Immature natural killer cell (primary cell): ENCODE data around the gene VEGFA. TPM values are rescaled to one million over a fixed set of nuclear protein-coding genes. Genes with fewer than 3 reads are reported as not detected.

Experiments
- DNase-seq, 3 donors: peaks; one replicate each; pipeline ENCODE4 v3.0.0; 2022; ENCODE audit warnings: mixed read lengths in 1 of 3
- H3K27ac Mint-ChIP-seq, 6 donors: one replicate each; pipeline ENCODE4 v1.8.0; 2020; ENCODE audit warnings: mixed read lengths in 6 of 6, mild to moderate bottlenecking in 5 of 6, inconsistent platforms in 4 of 6, moderate library complexity in 3 of 6
- H3K27me3 Mint-ChIP-seq, 3 donors: one replicate each; pipeline ENCODE4 v1.8.0; 2020 to 2021; ENCODE audit warnings: low read depth in 3 of 3, mild to moderate bottlenecking in 3 of 3, mixed read lengths in 3 of 3, moderate library complexity in 3 of 3, inconsistent platforms in 1 of 3
- H3K36me3 Mint-ChIP-seq, 3 donors: one replicate each; pipeline ENCODE4 v1.8.0; 2020; ENCODE audit warnings: mixed read lengths in 3 of 3, inconsistent platforms in 2 of 3, mild to moderate bottlenecking in 2 of 3
- H3K4me1 Mint-ChIP-seq, 2 donors: one replicate each; pipeline ENCODE4 v1.8.0; 2020; ENCODE audit warnings: inconsistent platforms in 2 of 2, mild to moderate bottlenecking in 2 of 2, mixed read lengths in 2 of 2, moderate library complexity in 1 of 2
- H3K4me3 Mint-ChIP-seq, 5 donors: one replicate each; pipeline ENCODE4 v1.8.0; 2020; ENCODE audit warnings: mild to moderate bottlenecking in 5 of 5, mixed read lengths in 5 of 5, inconsistent platforms in 3 of 5, moderate library complexity in 3 of 5
- H3K9me3 Mint-ChIP-seq, 6 donors: one replicate each; pipeline ENCODE4 v1.8.0; 2020; ENCODE audit warnings: mild to moderate bottlenecking in 6 of 6, mixed read lengths in 6 of 6, inconsistent platforms in 4 of 6, moderate library complexity in 3 of 6
- polyA plus RNA-seq, 3 donors: library from polyadenylated mRNA; unstranded; fragments of 300-500 nt; fragmentation: Illumina TruSeq; gene quantifications; one replicate each; pipeline ENCODE4 v1.2.3, GENCODE V29; 2021

Gene VEGFA
- polyA plus RNA-seq, 3 donors from 2014 or later, result 0.30 to 2.4 (median 2.1) TPM

- H3K4me1 Mint-ChIP-seq, result peaks cover 15 to 17% of the 10 kb centered on the region in 2 donors
- no peaks in the 10 kb centered on the region for H3K36me3 Mint-ChIP-seq
- peaks cover 4 to 8% (median 6%) of the 10 kb centered on the region in 3 donors for H3K27me3 Mint-ChIP-seq
- DNase-seq, result no peak
- no peak overlapping the region for H3K27ac Mint-ChIP-seq
- no peak overlapping the region for H3K4me3 Mint-ChIP-seq
- no peaks in the 10 kb centered on the region for H3K9me3 Mint-ChIP-seq
Observed at GRCh38 chr6:43767553-43768505, 2.2 kb upstream of the VEGFA start.

- Mint-ChIP-seq H3K4me3 (no peak overlapping the region), H3K4me1 (peaks cover 17% of the 10 kb centered on the region in 2 donors), H3K27ac (no peak overlapping the region), H3K27me3 (peaks cover 8 to 11% (median 10%) of the 10 kb centered on the region in 3 donors), H3K9me3 (no peaks in the 10 kb centered on the region), H3K36me3 (no peaks in the 10 kb centered on the region)
- DNase-seq, result no peak
Observed at GRCh38 chr6:43768506-43768860, 1.5 kb upstream of the VEGFA start.

- Mint-ChIP-seq H3K4me1 (peaks cover 17% of the 10 kb centered on the region in 2 donors), H3K27ac (peak overlapping the region in 2 of 6 donors; percentile 51 to 79), H3K9me3 (no peaks in the 10 kb centered on the region), H3K4me3 (peak overlapping the region; percentile 84 to 99 (median 90)), H3K27me3 (peaks cover 8 to 11% (median 10%) of the 10 kb centered on the region in 3 donors), H3K36me3 (no peaks in the 10 kb centered on the region)
- no peak for DNase-seq
Observed at GRCh38 chr6:43768983-43769525, 957 bp upstream of the VEGFA start.

- H3K9me3 Mint-ChIP-seq, result no peaks in the 10 kb centered on the region
Observed at GRCh38 chr6:43770372-43771209, 580 bp downstream of the VEGFA start.

GRCh38 chr6:43771210-43771857 is 1.3 kb downstream of the VEGFA start:
- H3K36me3 Mint-ChIP-seq, result no peaks in the 10 kb centered on the region
- peaks cover 33 to 34% of the 10 kb centered on the region in 2 donors for H3K4me1 Mint-ChIP-seq
- DNase-seq, result peak in 2 of 3 donors; percentile 34 to 36
- H3K9me3 Mint-ChIP-seq, result no peaks in the 10 kb centered on the region
- peak overlapping the region; percentile 10 to 84 (median 59) for H3K4me3 Mint-ChIP-seq
- H3K27ac Mint-ChIP-seq, result no peak overlapping the region
- H3K27me3 Mint-ChIP-seq, result peaks cover 10 to 16% (median 15%) of the 10 kb centered on the region in 3 donors

More at GRCh38 chr6:43770372-43771209, 580 bp downstream of the VEGFA start:
- Mint-ChIP-seq H3K27me3 (peaks cover 10 to 16% (median 10%) of the 10 kb centered on the region in 3 donors), H3K4me1 (peaks cover 30 to 32% of the 10 kb centered on the region in 2 donors), H3K27ac (peak overlapping the region in 3 of 6 donors; percentile 49 to 79 (median 76)), H3K4me3 (peak overlapping the region; percentile 84 to 99 (median 90)), H3K36me3 (no peaks in the 10 kb centered on the region)
- peak; percentile 19 to 31 (median 23) for DNase-seq

- no peaks in the 10 kb centered on the region for H3K36me3 Mint-ChIP-seq
- H3K4me1 Mint-ChIP-seq, result peaks cover 33 to 34% of the 10 kb centered on the region in 2 donors
- no peak for DNase-seq
- no peak overlapping the region for H3K27ac Mint-ChIP-seq
- H3K4me3 Mint-ChIP-seq, result peak overlapping the region; percentile 71 to 79 (median 78)
- peaks cover 10 to 17% (median 15%) of the 10 kb centered on the region in 3 donors for H3K27me3 Mint-ChIP-seq
- H3K9me3 Mint-ChIP-seq, result no peaks in the 10 kb centered on the region
Observed at GRCh38 chr6:43771858-43772680, 2.1 kb downstream of the VEGFA start.

GRCh38 chr6:43772681-43773049 is 2.7 kb downstream of the VEGFA start:
- peaks cover 33 to 34% of the 10 kb centered on the region in 2 donors for H3K4me1 Mint-ChIP-seq
- H3K9me3 Mint-ChIP-seq, result no peaks in the 10 kb centered on the region
- H3K36me3 Mint-ChIP-seq, result no peaks in the 10 kb centered on the region
- H3K4me3 Mint-ChIP-seq, result peak overlapping the region; percentile 71 to 79 (median 78)
- peaks cover 10 to 17% (median 15%) of the 10 kb centered on the region in 3 donors for H3K27me3 Mint-ChIP-seq
- no peak overlapping the region for H3K27ac Mint-ChIP-seq
- DNase-seq, result no peak

- Mint-ChIP-seq H3K36me3 (no peaks in the 10 kb centered on the region), H3K4me3 (peak overlapping the region; percentile 4 to 40 (median 18)), H3K9me3 (no peaks in the 10 kb centered on the region), H3K4me1 (peaks cover 33 to 34% of the 10 kb centered on the region in 2 donors), H3K27ac (peak overlapping the region in 1 of 6 donors; percentile 35), H3K27me3 (peaks cover 10 to 17% (median 15%) of the 10 kb centered on the region in 3 donors)
- DNase-seq, result peak in 2 of 3 donors; percentile 19
Observed at GRCh38 chr6:43773050-43773979, 3.3 kb downstream of the VEGFA start.

- Mint-ChIP-seq H3K4me3 (peak overlapping the region in 1 of 5 donors; percentile 58), H3K27ac (no peak overlapping the region)
Observed at GRCh38 chr6:43773980-43774775, 4.2 kb downstream of the VEGFA start.

GRCh38 chr6:43774776-43775534 is 4.9 kb downstream of the VEGFA start:
- Mint-ChIP-seq H3K4me3 (peak overlapping the region in 4 of 5 donors; percentile 9 to 58 (median 41)), H3K9me3 (no peaks in the 10 kb centered on the region), H3K36me3 (no peaks in the 10 kb centered on the region), H3K27ac (no peak overlapping the region), H3K4me1 (peaks cover 26 to 28% of the 10 kb centered on the region in 2 donors), H3K27me3 (peaks cover 7 to 14% (median 13%) of the 10 kb centered on the region in 3 donors)
- peak; percentile 42 to 49 (median 42) for DNase-seq

More at GRCh38 chr6:43773980-43774775, 4.2 kb downstream of the VEGFA start:
- no peaks in the 10 kb centered on the region for H3K9me3 Mint-ChIP-seq
- no peaks in the 10 kb centered on the region for H3K36me3 Mint-ChIP-seq
- peaks cover 10 to 17% (median 15%) of the 10 kb centered on the region in 3 donors for H3K27me3 Mint-ChIP-seq
- H3K4me1 Mint-ChIP-seq, result peaks cover 32 to 34% of the 10 kb centered on the region in 2 donors
- no peak for DNase-seq
